Hematopoietic multipotent progenitor cell treated with erythropoietin and hydrocortisone succinate and interleukin-3 and kit ligand, for 15 days (in vitro differentiated cells): ENCODE data around the gene LOC128125822.
"Not testable (repeated sequence)": the region's sequence is repeated elsewhere in the genome, so short reads cannot be mapped to it uniquely, and the experiment has no call there.

ENCODE experiments used
- DNase-seq: peaks from one replicate; pipeline ENCODE4 v3.0.0-alpha.2; 2015; ENCODE audit warnings: low spot score

LOC128125822 gene

GRCh38 chr6:63572044-63572746 is at the start of gene LOC128125822, which contains the start of gene PTP4A1:
Gene LOC128125822 (plus strand): TSS chr6:63572480.
Gene PTP4A1 (plus strand): TSS chr6:63572480. CDS start chr6:63576881, 4,401 bp downstream.
- peak; percentile 96 for DNase-seq

GRCh38 chr6:63522911-63523287 is 49.4 kb upstream of the LOC128125822 start:
- not testable (repeated sequence) for DNase-seq

GRCh38 chr6:63523630-63524029 is 48.6 kb upstream of the LOC128125822 start:
- DNase-seq: no peak

GRCh38 chr6:63525186-63525878 is 46.9 kb upstream of the LOC128125822 start:
- DNase-seq: no peak

- no peak for DNase-seq
These were observed 45.3 kb upstream of the LOC128125822 start for GRCh38 chr6:63526931-63527330.

GRCh38 chr6:63527658-63528514 is 44.4 kb upstream of the LOC128125822 start:
- no peak for DNase-seq

- no peak for DNase-seq
These were observed 42.8 kb upstream of the LOC128125822 start for GRCh38 chr6:63529498-63529897.

GRCh38 chr6:63530182-63530581 is 42.1 kb upstream of the LOC128125822 start:
- no peak for DNase-seq

GRCh38 chr6:63530991-63531390 is 41.3 kb upstream of the LOC128125822 start:
- DNase-seq: no peak

- no peak for DNase-seq
These were observed 39.3 kb upstream of the LOC128125822 start for GRCh38 chr6:63533026-63533425.

GRCh38 chr6:63533952-63534351 is 38.3 kb upstream of the LOC128125822 start:
- DNase-seq: no peak

- no peak for DNase-seq
These were observed 34.9 kb upstream of the LOC128125822 start for GRCh38 chr6:63537201-63537958.

- no peak for DNase-seq
These were observed 34.4 kb upstream of the LOC128125822 start for GRCh38 chr6:63537959-63538300.

- DNase-seq: no peak
These were observed 33.7 kb upstream of the LOC128125822 start for GRCh38 chr6:63538550-63538949.

GRCh38 chr6:63543001-63543400 is 29.3 kb upstream of the LOC128125822 start:
- no peak for DNase-seq

- DNase-seq: no peak
These were observed 28.3 kb upstream of the LOC128125822 start for GRCh38 chr6:63543982-63544381.

- no peak for DNase-seq
These were observed 26.0 kb upstream of the LOC128125822 start for GRCh38 chr6:63546236-63546635.

GRCh38 chr6:63546697-63547096 is 25.6 kb upstream of the LOC128125822 start:
- DNase-seq: no peak

GRCh38 chr6:63549076-63549475 is 23.2 kb upstream of the LOC128125822 start:
- DNase-seq: no peak

- no peak for DNase-seq
These were observed 19.1 kb upstream of the LOC128125822 start for GRCh38 chr6:63553208-63553607.

- no peak for DNase-seq
These were observed 18.4 kb upstream of the LOC128125822 start for GRCh38 chr6:63553900-63554299.

GRCh38 chr6:63554782-63555181 is 17.5 kb upstream of the LOC128125822 start:
- no peak for DNase-seq
